PC-9 (cell line): ENCODE measurements around the gene GLCCI1.

Experiments
- CTCF ChIP-seq: fragments of 200-600 bp; sonication (generic); conservative IDR thresholded peaks from 2 replicates; pipeline ENCODE4 v1.6.1; 2017; ENCODE audit warnings: mixed run types, antibody characterized with exemption, mild to moderate bottlenecking, moderate library complexity
- EZH2 ChIP-seq: fragments of 200-600 bp; sonication (generic); IDR thresholded peaks from 2 replicates; pipeline ENCODE4 v1.8.0; 2017; ENCODE audit warnings: antibody characterized with exemption, low read depth

GRCh38 chr7:7996568-7996967, 28.0 kb downstream of the GLCCI1 start:
- TF ChIP-seq CTCF (no peak), EZH2 (no peak)
